Activated naive CD4-positive, alpha-beta T cell (primary cell): ENCODE measurements around the gene FOXRED2.

Experiments
- DNase-seq, 4 experiments: peaks; one replicate each; lab custom pipeline; 2025; lab: John Stamatoyannopoulos, UW

The FOXRED2 gene

DNA sequence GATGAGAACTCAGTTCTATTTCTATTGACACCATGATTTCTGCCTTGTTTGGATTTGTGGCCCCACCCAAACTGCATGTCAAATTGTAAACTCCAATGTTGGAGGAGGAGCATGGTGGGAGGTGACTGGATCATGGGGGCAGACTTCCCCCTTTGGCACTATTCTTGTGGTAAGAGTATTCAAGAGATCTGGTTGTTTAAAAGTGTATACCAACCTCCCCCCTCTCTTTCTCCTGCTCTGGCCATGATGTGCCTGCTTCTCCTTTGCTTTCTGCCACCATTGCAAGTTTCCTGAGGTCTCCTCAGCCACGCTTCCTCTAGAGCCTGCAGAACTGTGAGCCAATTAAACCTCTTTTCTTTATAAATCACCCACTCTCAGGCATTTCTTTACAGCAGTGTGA lies 7.9 kb upstream of the FOXRED2 start:
- no peak for DNase-seq

DNA sequence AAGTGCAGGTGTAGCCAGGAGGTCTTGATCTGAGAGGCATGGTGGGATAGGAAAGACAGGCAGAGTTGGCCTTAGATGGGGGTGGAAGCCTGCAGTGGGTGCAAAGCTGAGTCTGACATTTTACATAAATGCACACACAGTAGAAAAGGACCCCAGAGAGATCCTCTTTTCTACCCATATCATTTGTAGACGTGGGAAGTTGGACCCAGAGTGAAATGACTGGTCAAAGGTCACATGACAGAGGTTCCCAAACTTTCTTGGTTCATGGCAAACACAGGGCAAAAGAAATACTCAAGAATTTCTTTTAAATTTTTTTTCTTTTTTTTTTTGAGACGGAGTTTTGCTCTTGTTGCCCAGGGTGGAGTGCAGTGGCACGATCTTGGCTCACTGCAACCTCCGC lies 6.2 kb upstream of the FOXRED2 start:
- no peak for DNase-seq

DNA sequence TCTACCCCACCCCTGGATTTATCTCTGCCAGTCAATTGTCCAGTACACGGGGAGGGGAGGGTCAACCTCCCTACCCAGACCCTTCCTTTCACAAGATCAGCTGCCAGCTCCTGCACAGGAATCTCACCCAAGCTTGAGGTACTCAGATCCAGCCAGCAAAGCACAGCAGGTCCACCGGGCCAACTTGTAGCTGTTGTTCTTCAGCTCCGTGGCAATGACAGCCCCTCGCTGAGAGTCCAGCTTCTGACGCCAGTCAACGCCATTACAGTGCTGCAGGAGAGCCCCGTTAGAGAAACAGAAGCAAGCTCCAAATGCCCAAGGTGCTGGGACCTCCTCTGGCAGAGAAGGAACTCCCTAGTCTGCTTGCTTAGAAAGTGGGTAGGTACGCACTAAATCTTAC lies 5.5 kb upstream of the FOXRED2 start:
- no peak for DNase-seq

DNA sequence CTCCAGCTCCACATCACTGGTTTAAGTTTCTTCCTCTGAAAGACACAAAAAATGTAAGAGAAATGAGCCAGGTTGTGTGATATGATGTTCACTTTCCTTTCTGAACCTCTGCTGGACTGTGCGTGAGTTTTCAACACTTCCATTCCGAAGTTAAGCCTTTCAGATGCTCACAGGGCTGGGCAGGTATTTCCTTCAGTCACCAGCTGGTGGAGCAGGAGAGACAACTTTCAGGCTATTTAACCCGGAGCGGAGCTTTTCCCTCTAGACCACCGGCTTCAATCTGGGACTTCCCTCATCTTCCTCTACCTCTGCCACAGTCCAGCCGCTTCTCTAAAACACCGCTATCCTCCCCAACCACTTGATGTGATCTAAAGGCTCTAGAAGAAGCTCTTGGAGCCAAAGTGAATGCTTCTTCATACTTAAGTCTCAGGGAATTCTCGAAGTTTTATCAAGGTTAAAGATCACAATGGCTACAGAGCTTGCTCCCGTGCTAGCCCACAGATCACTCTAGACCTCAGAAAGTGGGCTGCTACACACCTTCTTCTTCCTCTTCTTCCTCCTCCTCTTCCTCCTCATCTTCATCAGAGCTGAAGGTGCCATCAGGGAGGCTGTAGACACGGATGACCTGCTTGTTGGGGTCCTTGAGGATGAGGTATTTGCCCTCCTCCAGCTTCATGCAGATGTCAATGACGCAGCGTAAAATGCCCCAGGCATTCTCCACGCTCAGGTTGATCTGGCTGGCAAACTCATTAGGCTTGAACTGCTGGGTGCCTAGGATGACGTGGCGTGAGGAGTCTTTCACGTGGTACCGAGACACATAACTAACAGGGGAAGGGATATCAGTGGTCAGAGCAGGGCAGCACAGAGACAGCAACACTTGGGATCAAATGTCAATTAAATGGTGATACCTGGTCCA lies 4.4 kb upstream of the FOXRED2 start:
- DNase-seq: peak in 1 of 4 experiments; percentile 7

DNA sequence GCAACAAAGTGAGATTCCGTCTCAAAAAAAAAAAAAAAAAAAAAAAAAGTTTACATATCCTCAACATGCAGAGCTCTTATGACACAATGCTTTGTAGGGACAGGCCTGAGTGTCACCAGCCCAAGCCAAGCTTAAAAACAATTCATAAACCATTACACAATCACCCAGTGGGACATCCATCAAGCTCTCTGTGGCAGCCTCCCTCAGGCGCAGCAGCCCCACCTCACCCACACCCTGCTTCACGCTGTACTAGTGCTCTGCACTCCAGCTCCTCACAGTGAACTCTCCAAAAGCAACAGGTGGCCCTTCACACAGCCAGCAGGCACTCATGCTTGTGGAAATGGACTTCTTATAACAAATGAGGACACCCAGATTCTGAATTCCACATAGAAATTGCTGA lies 3.5 kb upstream of the FOXRED2 start:
- DNase-seq: no peak

DNA sequence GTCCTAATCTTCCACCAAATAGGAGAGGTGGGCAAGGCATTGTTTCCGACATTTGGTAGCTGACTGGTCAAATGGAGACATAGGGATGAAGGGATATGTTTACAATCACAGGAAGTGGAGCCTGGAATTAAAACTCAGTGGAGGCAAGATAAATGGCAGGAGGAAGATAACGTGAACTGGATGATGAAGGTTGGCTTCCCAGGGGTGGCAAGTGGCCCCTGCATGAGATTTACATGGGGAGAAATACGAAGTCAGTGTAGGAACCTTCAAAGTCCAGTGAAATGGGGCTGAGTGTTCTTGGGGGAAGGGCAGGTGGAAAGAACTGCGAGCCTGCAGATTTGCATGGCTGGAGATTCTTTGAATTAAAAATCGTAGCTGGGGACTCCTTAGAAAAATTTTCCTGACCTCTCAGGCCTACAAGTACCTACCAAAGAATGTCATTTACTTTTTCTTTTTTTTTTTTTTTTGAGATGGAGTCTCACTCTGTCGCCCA lies 724 bp upstream of the FOXRED2 start:
- no peak for DNase-seq

DNA sequence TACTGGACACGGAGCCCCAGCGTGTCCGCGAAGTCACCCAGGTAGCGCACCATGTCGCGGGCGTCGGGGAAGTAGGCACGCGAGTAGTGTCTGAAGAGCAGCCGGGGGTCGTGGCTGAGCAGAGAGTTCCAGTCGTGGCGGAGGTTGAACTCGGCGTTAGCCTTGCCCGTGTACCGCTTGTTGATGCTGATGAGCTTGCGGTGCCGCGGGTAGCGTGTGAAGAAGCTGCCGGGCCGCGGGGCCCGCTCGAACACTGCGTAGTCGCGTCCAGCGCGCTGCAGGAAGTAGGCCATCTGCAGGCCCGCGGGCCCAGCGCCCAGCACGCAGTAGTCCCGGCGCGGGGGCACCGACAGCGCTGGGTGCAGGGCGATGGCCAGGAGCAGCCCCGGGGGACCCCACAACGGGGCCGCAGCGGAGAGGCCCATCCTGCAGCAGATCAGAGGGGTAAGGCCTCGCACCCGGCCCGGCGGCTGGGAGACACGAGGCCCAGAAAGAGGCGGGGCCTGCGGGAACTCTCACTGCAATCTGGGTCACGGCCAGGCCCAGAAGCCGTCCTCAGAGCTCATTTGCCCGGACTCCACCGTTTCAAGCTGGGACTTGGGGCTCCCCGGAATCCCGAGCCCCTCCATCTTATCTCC lies 723 bp downstream of the FOXRED2 start:
- no peak for DNase-seq

DNA sequence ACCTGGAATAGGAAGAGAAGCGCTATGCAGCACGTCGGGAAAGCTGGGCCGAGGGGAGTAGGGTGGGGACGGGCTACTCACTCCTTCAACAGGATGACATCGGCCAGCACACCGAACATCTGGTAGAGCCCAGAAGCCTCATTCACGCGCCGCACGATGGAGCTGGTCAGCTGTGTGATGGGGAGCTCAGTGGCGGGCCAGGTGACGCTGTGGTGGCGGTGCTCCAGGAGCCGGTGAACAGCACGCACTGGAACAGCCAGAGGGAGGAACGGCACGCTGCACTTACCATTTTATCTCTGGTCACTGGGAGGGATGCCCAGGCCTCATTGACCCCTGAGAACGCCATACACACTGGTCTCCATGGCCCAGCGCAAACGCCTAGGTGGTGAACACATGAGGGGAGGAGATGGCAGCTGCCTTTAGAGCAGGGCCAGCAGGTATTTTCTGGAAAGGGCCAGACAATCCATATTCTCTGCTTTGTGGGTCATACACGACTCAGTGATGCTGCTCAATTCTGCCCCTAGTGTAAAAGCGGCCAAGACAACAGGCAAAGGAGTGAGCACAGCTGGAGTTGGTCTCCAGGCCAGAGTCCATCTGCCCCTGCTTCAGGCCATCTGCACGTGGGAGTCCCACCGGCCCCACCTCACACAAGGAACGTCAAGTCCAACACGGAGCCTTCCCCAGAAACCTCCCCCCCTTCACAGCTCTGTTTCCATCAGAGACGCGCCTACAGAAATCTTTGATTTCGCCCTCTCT lies 8.8 kb downstream of the FOXRED2 start:
- DNase-seq: no peak

DNA sequence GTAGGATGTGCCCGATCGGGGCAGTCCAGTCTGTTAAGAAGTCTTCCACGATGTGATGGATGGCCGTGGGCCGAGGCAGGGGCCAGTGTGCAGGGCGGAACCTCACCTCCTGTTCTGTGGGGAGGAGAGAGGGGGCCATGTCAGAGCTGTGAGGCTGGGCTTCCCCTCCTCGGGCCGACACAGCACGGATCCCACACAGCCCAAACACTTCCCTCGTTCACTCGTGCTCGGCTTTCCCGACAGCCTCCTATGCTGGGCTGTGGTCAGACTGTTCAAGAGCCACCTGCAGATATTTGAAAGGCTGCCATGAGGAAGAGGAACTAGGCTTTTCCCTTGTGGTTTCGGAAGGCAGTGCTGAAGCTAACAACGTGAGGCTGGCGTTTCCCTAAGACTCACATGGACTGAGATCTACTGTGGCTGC lies 13.1 kb downstream of the FOXRED2 start:
- DNase-seq: no peak

DNA sequence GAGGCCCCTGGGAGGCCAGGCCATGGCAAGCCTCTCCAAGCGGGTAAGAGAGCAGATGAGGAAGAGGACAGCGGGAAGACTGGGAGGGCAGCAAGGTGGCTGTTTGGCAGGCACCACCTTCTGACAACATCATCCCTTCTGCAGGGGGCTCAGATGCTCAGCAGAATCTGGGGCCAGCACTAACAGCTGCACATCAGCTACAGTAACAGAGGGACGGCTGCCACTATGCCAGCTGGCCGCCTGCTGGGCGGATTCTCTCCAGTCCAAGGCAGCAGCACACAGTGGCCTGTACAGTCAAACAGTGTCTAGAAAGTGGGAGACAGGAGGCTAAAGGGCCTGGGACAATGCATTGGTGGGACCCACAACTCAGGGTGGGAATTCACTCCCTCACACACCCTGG lies 14.7 kb downstream of the FOXRED2 start:
- DNase-seq: no peak

DNA sequence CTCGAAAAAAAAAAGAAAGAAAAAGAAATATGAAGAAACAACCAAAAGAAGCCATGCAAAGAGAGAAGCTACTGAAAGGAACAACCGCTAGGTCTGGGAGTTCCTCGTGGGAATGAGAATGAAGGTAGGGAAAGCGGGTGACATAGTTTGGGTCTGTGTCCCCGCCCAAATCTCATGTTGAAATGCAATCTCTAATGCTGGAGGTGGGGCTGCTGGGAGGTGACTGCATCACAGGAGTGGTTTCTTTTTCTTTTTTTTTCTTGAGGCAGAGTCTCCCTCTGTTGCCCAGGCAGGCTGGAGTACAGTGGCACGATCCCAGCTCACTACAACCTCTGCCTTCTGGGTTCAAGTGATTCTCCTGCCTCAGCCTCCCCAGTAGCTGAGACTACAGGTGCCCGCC lies 15.7 kb downstream of the FOXRED2 start:
- DNase-seq: no peak

DNA sequence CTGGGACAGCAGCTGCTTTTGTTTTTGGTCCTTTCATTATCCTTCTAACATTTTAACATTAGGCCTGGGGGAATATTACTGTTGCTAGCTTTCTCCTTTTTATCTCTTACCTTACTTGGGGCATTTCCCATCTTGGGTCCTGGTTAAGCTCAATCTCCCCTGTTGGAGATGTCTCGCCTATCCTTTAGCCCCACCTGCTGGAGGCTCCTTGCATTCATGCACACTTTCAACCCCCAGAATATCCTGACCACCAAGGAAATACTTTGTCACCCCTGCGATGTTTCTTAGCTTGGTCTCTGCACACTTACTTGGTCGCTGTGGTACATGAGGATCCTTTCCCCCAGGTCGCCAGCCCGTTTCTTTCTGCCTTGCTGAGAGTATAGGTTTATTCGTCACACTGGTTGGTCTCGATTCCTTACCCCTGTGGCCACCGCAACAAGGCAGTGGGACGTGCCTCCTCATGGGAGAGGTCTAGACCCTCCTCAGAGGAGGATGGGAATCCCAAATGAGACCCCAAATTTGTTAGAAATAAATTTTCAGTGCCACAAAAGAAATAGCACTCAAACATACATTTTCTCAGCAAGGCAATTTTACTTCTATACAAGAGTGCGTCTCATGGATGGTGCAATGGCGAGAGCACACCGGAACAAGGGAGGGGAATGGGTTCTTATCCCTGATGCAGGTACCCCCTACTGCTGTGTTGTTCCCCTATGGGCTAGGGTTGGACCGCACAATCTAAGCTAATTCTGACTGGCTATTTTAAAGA lies 20.0 kb downstream of the FOXRED2 start:
- peak in 2 of 4 experiments; percentile 23 to 43 for DNase-seq

DNA sequence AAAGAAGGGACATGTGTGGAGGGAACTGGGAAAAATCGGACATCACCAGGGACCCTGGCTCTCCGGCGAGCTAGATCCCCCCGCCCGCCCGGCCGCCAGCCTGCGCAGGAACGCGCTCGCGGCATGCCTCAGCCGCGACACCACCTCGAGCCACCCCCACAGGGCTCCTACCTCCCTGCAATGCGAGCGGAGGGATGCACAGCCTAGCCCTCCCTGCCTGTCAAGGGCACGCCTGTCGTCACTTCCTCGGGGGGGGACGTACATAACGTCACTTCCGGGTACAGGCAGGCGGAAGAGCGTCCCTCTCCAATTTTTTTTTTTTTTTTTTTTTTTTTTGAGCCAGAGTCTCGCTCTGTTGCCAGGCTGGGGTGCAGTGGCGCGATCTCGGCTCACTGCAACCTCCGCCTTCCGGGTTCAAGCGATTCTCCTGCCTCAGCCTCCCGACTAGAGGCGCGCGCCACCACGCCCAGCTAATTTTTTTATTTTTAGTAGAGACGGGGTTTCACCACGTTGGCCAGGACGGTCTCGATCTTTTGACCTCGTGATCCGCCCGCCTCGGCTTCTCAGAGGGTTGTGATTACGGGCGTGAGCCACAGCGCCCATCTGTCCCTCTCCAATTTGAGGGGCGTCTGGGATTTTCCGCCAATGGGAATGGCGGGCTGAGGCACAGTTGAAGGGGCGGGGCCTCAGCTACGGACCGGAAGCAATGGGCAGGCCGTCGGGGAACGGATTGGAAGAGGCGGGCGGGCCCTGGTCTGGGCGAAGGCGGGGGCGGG lies 25.3 kb downstream of the FOXRED2 start, which contains the start of gene TXN2:
Gene TXN2 (minus strand): TSS at position 248 of the 776 bp plus-strand sequence. CDS start 803 bp downstream, outside the sequence.
- peak; percentile 81 to 93 (median 87) for DNase-seq

DNA sequence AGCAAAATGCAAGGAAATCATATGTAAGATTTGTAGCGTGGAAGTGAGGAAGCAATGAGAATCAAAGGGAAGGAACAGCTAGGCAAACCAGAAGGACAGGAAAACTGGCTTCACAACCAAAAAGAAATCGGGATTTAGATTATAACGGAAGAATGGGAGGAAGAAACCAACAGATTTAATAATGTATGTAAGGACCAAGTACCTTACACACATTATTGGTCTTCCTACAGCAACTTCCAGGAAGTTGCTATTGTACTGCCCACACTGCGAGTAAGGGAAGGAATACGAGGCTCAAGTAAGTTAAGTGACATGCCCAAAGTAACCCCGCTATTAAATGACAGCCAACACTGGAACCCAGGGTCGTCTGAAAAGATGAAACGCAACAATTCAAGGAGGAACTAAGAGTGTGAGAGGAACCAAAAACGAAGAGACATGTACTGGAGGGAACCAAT lies 25.9 kb downstream of the FOXRED2 start:
- DNase-seq: no peak

DNA sequence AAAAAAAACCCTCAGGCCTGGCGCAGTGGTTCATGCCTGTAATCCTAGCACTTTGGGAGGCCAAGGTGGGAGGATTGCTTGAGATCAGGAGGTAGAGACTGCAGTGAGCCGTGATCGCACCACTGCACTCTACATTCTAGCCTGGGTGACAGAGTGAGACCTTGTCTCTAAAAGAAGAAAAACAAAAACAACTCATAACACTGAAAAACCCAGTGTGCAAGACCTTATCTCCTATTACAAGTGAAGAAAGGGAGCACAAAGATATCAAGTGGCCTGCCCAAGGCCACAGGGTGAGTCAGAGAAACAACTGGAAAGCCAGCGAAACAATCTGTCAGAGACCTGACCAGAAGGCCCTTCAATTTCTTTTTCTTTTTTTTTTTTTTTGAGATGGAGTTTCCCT lies 27.9 kb downstream of the FOXRED2 start:
- no peak for DNase-seq

DNA sequence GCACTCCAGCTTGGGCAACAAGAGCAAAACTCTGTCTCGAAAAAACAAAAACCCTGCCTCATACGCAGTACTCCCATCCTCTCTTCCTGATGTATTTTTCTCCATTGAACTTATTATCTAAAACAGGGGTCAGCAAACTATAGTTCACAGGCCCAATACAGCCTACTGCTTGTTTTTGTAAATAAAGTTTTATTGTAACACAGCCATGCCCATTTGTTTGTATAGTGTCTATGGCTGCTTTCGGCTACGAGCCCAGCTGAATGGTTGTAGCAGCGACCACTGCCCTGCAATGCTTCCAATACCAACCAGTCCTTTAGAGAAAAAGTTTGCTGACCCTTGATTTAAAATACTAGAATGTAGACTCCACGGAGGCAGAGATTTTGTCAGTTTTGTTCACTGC lies 31.5 kb downstream of the FOXRED2 start:
- DNase-seq: no peak

DNA sequence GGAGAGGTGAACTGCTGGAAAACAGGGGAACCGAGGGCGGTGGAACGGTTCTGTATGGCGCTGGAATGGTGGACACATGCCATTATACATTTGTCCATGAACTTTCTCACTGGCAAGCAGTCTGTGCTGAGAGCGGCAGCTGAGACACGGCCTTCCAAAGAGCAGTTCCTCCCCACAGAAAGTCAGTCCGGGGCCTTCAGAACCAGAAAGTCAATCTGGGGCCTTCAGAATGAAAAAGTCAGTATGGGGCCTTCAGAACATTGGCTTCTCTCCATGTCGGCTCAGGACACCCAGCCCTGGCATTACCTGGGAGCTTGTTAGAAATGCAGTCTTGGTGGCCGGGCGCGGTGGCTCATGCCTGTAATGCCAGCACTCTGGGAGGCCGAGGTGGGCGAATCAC lies 34.2 kb downstream of the FOXRED2 start:
- DNase-seq: no peak

DNA sequence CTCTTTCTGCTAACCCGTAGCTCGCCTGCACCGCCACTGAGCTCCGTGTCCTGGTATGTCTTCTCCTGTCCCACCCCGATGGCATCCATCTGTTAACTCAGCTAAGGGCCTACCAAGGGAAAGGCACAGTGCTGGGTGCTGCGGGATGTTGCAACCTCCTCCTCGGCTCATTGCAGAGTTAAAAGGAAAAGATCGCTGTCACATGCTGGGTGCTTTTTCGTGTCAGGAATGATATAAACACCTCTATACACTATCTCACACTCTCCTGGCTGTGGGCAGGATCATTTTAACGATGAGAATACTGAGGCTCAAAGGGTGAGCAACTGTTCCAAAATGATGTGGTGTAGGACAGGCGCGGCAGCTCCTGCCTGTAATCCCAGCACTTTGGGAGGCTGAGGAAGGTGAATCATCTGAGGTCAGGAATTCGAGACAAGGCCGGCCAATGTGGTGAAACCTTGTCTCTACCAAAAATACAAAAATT lies 35.5 kb downstream of the FOXRED2 start:
- no peak for DNase-seq

DNA sequence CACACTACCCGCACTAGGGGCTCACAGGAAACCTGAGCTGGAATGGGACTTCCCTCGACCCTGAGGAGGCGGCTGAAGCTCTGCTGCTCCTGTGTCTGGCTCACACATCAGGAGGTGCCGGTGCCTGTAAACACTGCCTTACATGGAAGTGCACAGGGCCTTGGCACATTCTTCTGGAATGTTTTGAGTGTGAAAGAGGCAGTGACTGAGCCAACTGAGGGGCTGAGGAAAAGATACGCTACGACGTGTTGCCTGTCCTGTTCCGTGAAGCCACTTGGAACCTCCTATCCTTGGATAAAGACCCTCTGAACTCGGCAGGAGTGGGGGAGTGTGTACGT lies 35.9 kb downstream of the FOXRED2 start:
- no peak for DNase-seq

DNA sequence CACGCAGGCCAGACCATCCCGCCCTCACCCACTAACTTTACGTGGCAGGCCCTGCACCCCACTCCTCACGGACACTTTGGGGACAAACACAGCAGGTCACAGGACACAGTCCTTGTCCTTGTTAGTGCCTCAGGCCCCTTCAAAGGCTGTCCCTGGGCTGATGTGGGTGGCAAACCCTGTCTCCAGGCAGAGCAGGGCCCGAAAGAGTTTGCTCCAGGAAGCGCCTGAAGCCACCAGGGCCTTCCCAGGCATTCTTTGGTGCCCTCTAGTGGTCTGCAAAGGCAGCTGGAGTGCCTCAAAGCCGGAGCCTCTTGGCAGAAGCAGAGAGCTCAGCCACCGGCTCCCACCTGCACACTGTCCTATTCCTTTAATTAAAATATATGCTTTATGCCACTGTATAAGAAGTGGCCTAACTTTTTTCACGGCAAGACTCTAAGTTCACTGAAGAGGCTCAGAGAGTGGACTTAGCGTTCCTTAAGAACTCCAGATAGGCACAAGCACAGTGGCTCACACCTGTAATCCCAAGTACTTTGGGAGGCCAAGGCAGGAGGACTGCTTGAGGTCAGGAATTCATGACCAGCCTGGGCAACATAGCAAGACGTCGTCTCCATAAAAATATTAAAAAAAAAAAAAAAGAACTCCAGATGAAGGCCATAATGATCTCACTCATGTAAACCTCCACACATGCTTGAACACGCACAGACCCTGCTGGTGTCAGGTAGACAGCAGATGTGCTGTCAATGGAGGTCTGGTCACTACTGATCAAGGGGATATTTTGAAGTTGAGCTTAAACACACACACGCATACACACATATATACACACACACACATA lies 36.5 kb downstream of the FOXRED2 start:
- DNase-seq: peak; percentile 37 to 70 (median 54)
